HCEC 1CT (cell line): Measurements from ENCODE around the gene GAP43.

Experiments
- DNase-seq: peaks from one replicate; pipeline ENCODE4 v3.0.0-alpha.2; 2017

Gene GAP43, protein sequence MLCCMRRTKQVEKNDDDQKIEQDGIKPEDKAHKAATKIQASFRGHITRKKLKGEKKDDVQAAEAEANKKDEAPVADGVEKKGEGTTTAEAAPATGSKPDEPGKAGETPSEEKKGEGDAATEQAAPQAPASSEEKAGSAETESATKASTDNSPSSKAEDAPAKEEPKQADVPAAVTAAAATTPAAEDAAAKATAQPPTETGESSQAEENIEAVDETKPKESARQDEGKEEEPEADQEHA

GRCh38 chr3:115623044-115623868 is at the start of gene GAP43:
GAP43 (plus strand) TSS chr3:115623510; CDS start chr3:115623690, 180 bp downstream.
- DNase-seq, result peak; percentile 64

DNA sequence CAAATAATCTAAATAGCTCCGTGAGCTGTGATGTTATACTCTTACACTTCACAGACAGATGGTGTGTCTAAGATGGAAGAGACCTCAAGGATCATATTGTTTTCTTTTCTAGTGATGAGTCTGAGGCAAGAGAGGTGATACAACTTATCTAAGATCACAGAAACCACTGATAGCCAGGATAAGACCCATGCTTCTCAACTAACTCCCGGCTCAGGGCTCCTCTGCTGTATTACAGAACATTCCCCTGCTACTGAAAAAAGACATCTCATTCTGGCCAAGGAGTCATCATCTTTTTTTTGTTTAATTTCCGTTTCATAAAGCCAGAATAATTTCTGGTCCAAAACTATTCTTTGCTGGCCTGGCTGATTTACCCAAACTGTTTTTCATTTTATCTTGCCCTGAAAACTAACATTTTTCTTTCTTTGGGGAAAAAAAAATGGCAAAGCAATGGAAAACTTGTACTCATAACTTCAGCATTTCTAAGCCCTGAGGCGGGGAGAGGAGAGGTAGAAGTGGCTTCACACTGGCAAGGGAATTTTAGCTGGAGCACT is 46.9 kb upstream of the GAP43 start:
- no peak for DNase-seq

DNA sequence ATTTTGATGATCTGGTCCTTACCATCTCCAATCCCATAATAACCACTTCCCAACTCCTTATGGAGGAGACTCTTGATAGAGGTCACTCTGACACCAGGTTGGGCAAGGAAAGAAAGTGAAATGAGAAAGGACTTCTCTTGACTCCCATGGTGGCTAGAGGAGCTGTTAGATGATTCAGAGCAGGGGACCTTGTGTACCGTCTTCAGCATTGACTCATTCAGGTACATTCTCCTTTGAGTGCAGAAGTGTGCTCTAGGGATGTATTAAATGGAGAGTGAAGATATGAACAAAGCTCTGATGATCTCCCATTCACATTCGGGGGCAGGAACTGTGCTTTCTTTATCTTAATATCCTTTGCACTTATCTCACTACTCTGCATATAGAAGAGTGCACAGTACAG is 46.3 kb upstream of the GAP43 start:
- no peak for DNase-seq

DNA sequence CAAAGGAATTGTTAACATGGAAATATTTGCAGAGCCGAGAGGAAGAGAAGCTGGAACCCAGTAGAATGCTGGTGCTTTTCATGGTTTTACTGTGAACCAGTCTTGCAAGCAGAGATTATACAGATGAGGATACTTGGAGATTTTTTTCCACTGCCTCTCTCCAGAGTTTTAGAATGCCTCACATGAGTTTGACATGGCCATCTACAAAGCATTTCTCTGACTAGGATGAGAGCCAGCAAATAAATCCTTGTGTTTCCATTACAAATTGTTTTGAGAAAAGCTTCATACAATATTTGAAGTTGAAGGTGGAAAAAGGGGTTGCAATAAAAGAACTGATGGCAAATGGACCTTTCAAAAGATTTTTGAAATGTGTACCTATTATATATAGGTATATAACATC is 45.0 kb upstream of the GAP43 start:
- no peak for DNase-seq

DNA sequence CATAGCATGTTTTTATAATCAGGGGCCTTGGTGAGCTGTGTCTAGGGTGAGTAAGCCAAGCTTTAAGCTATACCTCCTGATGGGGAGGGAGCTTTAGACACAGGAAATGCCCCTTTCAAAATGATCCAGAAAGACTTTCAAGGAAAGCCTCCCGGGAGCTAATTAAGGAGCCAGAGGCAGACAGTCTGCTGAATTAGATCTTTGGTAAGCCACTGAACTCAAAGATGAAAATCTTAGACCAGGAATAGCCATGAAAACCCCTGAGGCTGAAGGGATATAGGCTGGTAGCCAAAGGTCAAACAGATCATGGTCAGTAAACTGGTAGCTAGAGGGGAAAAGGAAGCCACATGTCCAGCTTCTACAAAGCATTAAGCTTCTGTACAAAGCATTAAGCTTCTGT is 42.7 kb upstream of the GAP43 start:
- no peak for DNase-seq

DNA sequence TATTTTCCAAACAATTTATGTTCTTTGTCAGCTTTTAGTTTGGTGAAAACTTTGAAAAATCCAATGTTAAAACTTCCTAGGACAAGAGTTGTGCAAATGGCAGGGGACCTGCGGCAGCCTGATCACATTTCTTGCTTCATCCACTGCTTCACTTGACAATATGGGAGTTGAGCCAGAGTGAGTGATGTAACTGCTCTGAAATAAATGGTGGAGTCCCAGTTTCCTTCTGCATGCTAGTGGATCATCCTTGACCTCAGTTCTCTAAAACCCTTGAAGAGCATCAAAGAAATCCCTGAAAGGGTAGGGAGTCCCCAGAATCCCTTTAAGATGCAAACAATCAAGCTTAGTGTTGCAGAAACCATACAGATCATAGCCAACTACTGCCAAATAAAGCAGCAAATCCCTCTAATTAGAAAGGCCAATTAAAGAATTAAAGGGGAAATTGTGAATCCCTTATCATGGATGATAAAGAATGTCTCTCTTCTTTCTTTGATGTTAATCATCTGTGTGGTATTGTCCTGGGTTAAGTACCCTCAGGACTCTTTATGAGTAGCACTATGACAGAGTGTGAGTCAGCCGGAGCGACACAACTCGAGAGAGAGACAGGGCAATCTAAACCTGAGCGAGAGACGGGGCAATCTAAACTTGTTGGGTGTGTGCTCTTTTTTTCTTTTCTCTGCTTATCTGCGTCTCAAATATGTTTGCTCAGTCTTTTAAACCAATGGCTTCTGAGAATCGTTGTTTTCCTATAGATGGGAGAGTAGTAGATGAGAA is 41.8 kb upstream of the GAP43 start:
- DNase-seq, result no peak

DNA sequence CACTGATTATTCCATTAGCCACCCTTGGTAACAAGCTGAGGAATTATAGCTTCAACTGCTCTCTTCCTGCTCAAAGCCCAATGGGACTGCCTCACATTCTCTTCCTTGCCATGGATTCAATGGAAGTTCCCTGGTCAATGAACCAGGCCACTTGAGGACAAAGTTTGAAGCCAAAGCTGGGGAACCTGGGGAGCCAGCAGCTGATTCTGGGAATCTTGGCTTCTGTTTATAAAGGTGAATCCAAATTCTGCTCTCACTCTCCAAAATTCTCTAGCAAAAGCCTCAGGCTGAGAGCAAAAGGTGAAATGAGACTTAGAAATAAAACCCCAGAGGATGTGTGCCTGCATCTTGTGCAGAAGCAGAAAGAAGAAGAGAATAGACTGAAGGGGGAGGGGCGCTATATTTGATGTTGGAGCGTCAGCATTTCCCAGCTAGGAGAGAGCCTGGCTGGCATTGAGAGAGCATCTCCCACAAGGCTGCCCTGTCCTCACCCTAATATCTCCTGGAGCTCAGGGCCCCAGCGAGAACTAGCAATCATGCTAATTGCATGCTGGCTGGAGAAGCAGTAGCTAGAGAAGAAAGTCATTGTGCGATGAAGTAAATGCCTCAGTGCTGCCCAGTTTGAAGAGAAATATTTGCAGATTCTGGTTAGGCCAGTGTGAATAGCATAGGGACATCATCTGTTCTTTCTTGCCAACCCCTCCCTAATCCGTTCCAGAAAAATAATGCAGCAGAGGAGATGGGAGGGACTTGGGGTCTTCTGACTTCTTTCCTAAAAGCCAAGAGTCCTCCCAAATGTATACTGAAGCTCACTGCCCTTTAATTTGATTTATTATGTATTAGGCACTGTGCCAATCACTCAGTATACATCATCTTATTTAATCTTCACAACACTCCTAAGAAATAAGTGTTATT is 34.9 kb upstream of the GAP43 start:
- no peak for DNase-seq

DNA sequence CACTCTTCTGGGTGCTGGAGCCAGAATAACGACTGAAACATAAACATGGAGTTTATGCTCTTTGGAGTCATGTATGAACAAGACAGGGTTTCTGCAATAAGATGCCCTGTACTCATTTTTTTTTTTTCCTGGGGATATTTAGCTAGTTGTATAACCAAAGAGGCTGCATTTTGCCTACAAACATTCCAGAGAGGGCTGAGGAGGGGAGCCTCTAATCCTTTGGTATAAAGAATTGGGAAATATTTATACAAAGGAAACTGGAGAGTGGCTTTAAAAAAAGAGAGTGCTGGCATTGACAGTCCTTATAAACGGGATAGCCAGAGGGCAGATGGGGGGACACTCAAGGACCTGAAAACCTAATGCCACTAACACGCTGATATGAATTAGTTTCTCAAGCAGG is 32.4 kb upstream of the GAP43 start:
- no peak for DNase-seq

DNA sequence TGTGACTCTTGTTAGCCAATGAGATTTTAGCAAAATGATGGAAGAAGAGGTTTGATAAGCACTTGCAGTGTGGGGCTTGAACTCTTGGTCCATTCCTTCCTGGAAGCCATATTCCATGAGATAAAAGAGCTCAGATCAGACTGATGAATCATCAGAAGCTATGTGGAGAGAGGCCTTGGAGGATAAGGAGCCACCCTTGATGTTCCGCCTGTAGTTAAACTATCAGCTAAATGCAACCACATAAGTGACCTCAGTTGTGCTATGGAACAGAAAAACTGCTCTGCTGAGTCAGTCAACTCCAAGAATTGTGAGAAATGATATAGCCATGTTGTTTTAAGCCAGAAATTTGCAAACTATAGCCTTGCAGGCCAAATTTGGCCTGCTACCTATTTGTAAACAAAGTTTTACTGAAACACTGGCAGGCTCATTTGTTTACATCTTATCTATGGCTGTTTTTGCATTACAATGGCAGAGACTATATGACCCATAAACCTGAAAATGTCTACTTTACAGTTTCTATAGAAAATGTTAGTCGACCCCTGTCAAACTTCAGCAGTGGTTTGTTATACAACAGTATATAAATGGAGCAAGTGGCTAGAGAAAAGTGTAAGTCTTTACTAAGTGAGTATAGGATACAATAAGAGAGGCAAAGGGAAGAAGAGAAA is 27.6 kb upstream of the GAP43 start:
- no peak for DNase-seq

DNA sequence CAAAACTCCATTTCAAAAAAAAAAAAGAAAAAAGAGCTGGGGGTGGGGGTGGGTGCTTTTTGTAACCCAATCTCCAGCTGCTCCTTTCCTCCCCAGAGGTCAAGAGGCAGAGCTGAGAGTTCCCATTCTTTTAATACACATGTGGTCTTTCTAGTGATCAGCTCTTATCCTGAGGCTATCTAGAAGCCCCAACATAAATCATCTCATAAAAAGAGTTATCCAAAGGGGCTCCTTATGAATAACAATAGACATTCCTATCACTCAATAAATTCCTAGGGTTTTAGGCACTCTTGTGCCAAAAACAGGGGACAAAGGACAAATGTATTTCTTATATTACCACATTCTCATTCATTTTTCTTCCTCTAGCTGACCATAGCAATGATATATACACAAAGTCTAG is 25.1 kb upstream of the GAP43 start:
- no peak for DNase-seq

- DNase-seq, result no peak
Observed at GRCh38 chr3:115602194-115602593, 21.1 kb upstream of the GAP43 start.

DNA sequence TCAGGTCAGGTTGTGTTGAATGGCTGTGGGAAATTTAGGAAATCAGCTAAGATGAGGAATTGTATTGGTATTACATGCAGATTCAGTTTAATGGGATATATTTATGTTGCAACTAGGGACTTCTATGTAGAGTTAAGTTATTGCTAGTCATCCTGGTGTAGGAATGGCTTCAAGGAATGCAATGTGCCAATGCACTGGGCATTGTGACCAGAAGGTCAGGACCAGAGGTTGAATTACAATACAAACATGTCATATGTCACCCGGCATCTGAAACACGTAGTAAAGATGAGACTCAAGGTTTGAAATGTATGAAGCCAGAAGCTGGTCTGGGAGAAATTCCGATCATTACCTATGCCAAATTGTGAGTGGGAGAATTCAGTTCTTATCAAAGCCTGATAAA is 11.7 kb upstream of the GAP43 start:
- no peak for DNase-seq

- DNase-seq, result no peak
Observed at GRCh38 chr3:115615001-115615814, 8.1 kb upstream of the GAP43 start.

DNA sequence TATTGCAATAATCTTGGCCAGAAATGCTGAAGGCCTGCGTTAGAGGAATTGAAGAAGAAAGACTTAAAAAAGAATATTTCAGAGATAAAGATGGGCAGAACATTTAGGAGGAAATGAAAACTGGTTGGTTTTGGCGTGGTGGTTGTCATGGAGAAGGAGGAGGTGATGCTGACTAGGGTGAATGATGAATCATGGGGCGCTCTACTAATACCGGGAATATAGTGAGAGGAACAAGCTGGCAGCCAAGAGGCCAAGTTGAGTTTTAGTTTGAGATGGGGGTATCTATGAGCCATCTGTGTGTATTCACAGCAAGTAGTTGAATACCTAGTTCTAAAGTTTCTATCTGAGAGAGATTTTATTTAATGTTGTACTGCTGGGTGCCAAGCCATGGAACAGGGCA is 6.8 kb upstream of the GAP43 start:
- DNase-seq, result peak; percentile 7

DNA sequence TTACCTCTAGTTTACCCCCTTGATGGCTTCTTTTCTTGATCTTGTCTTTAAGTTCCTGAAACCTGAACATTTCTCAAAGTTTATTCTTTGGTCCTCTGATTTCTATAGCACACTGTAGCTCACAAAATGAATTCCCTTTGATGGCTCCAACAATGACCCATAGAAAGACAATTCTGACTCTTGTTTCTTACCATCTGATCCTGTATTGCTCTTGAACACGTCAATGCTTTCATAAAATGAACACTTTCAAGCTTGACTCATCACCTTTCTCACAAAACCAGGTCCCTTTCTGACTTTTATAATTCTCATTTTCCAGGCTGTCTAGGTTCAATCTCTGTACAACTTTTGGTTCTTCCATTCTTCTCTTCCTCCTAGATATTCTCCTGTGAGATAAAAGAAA is 5.7 kb upstream of the GAP43 start:
- no peak for DNase-seq

DNA sequence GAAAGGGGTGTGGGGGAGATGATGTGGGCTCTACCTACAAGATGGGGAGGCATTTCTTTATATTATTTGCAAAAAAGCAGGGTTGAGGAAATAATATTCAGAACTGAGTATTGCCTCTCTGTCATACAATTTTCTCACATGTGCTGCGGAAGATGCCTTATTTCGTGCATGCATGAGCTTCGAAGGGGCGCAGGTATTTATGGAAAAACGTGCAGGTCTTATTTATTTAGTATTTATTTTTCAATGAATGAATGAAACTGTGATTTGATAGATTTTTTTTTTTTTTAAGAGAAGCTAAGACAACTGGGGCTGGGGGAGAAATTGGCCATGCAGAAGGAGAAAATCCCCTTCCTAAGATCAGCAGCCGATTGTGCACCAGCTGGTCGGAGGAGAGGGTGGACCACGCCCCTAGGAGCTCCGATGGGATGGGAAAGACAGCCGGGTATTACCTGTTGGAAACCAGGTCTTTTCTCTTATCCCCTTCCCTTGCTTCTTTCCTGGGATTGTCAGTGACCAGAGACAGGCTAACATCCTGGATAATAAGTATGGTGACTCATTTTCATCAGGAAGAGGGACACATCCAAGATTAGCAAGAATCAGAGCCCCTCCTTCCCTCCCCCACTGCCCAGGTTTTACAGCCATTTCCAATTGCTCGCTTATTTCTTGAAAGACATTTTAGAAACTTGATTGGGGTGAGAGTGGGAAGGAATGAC is 875 bp downstream of the GAP43 start:
- no peak for DNase-seq

- no peak for DNase-seq
Observed at GRCh38 chr3:115624901-115625300, 1.6 kb downstream of the GAP43 start.

DNA sequence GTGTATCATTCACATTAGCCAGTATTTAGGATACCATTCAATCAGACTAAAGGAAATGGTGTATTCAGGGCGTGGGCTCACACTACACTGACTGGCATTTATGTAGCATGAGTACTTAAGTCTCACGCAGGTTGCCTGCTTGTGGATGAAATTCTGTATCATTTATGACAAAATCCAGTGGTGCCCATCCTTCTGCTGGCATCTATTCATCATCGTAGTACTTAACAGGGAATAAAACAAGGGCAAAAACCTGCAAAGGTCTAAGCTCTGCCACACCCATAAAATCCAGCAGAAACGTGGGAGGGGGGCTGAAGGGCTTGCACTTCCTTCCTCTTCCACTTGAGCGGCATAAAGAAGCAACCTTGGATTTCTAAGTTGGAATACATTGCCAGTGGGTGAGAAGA is 2.7 kb downstream of the GAP43 start:
- no peak for DNase-seq

GRCh38 chr3:115626721-115627120 is 3.4 kb downstream of the GAP43 start:
- DNase-seq, result no peak
